ENCODE data around the gene ACTRT2. TPM values are rescaled to one million over a fixed set of nuclear protein-coding genes. Genes with fewer than 3 reads are reported as not detected.

ACTRT2 gene
- total and polyA plus RNA-seq, 11 donors, result not detected

DNA sequence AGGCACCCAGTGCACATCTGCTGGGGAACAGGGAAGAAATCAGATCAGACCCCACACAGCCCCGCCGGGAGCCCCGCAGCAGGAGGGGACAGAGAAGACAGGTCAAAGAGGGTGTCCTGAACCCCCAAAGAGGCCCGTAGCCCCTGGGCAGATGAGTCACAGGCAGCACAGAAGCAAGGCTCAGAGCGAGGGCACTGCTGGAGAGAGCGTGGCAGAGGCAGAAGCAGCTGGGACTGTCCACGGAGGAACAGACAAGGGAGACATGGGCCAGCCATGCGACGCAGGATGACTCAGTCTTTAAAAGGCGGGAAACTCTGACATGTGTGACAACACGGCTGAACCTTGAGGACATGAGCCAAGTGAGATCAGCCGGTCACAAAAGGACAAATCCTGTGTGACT is 33.2 kb downstream of the ACTRT2 start:
- intact Hi-C loops (cut with DNase I), result no loop called here
- WGBS, 4 donors, result 83 to 90% (median 86%) methylated on average over 10 to 12 of the region's 12 CpGs
- no peak overlapping the region for H3K27ac ChIP-seq
- TF ChIP-seq CTCF (IDR thresholded peaks at IDR 0.05) (no peak), POLR2A (IDR thresholded peaks at IDR 0.05) (no peak)
- no peaks in the 10 kb centered on the region for H3K9me3 ChIP-seq
- H3K36me3 ChIP-seq, result peaks cover 0 to 3% (median 0%) of the 10 kb centered on the region in 9 donors
- H3K27me3 ChIP-seq, result peaks cover 0 to 15% (median 0%) of the 10 kb centered on the region in 9 donors
- ATAC-seq (peak in 1 of 4 donors; percentile 12), DNase-seq (peak in 2 of 5 donors; percentile 5 to 49)
- no peaks in the 10 kb centered on the region for H3K4me1 ChIP-seq
- no peak overlapping the region for H3K4me3 ChIP-seq

DNA sequence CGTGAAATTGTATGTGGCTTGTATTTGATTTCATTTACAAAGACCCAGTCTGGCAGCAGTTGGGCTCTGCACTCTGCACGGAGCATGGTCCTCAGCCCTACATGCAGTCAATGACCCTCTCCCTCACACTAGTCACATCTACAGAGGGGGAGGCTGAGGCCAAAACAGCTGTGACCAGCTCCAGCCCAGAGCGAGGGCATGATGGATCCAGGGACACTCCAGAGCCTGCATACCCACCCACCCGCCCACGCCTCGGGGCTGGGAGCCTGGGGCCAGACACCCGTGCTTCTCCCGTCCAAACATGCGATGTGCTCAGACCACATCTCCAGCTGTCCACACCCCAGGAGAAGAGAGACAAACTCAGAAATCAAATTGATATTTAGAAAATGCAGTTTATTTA is 33.8 kb downstream of the ACTRT2 start:
- H3K4me3 ChIP-seq, result no peak overlapping the region
- no peaks in the 10 kb centered on the region for H3K4me1 ChIP-seq

DNA sequence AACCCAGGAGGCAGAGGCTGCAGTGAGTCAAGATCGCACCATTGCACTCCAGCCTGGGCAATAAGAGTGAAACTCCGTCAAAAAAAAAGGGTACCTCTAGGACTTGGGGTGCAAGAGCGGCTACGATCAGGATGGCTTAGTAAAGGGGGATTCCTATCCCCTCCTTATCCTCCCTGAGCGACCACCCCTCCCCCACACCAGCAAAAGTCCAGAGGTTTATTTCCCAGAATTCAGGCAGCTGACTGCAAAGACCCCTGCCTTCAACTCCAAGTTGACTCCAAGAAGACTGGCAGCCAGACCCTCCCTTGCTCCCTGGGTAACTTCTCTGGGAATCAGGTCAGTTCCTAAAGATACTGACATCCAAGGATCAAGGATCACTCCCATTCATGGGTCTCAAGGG is 35.4 kb downstream of the ACTRT2 start:
- no peaks in the 10 kb centered on the region for H3K9me3 ChIP-seq
- TF ChIP-seq CTCF (IDR thresholded peaks at IDR 0.05), result no peak
- TF ChIP-seq POLR2A (IDR thresholded peaks at IDR 0.05), result no peak
- ATAC-seq, result no peak
- intact Hi-C loops (cut with DNase I), result no loop called here
- H3K36me3 ChIP-seq, result peaks cover 0 to 3% (median 0%) of the 10 kb centered on the region in 9 donors
- H3K27ac ChIP-seq, result no peak overlapping the region
- H3K27me3 ChIP-seq, result peaks cover 0 to 15% (median 3%) of the 10 kb centered on the region in 9 donors
- no peaks in the 10 kb centered on the region for H3K4me1 ChIP-seq
- no peak overlapping the region for H3K4me3 ChIP-seq
- DNase-seq, result peak in 2 of 5 donors; percentile 5 to 11
- WGBS, 4 donors, result 84 to 96% (median 91%) methylated on average over 4 to 5 of the region's 5 CpGs

More for the DNA sequence above, 33.8 kb downstream of the ACTRT2 start:
- TF ChIP-seq CTCF (IDR thresholded peaks at IDR 0.05) (no peak), POLR2A (IDR thresholded peaks at IDR 0.05) (no peak)
- no peaks in the 10 kb centered on the region for H3K9me3 ChIP-seq
- H3K36me3 ChIP-seq, result peaks cover 0 to 3% (median 0%) of the 10 kb centered on the region in 9 donors
- peaks cover 0 to 15% (median 0%) of the 10 kb centered on the region in 9 donors for H3K27me3 ChIP-seq
- DNase-seq (no peak), ATAC-seq (no peak)
- 77 to 83% (median 81%) methylated on average over 8 to 9 of the region's 9 CpGs for WGBS, 4 donors
- H3K27ac ChIP-seq, result no peak overlapping the region
- intact Hi-C loops (cut with DNase I), result no loop called here

DNA sequence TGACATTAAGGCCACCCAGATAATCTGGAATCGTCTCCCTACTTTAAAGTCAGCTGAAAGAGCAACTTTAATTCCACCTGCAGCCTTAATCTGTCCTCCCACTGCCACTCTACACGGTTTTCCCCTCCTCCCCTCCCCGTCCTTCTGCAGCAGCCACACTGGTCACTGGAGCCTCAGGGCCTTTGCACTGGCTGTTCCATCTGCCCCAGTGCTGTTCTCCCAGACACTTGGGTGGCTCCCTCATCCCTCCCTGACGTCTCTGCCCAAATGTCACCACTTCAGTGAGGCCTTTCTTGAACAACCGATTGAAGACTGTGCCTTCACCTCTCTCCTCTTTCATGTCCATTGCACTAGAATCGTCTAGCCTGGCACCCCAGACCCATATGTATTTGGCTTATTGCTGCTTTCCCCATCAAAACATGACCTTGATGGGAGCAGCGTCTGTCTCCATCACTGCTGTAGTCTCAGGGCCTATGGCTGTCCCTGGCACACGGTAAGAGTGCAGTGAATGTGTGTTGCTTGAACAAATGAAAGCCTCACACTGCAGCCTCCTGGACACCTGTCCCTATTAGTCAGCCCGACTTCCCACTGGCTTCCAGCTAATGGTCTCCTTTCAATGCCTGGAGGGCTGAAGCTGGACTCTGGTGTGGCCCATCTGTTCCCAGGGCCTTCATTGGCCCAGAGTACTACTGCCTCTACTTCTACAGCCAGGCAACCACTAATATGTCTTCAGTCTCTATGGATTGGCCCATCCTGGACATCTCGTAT is 37.2 kb downstream of the ACTRT2 start:
- H3K9me3 ChIP-seq, result no peaks in the 10 kb centered on the region
- no peak overlapping the region for H3K4me3 ChIP-seq
- no peak for TF ChIP-seq CTCF (IDR thresholded peaks at IDR 0.05)
- peaks cover 0 to 19% (median 8%) of the 10 kb centered on the region in 9 donors for H3K27me3 ChIP-seq
- 80 to 83% (median 82%) methylated on average over 10 of the region's 10 CpGs for WGBS, 4 donors
- H3K27ac ChIP-seq, result no peak overlapping the region
- intact Hi-C loops (cut with DNase I), result no loop called here
- DNase-seq (peak in 1 of 5 donors; percentile 29), ATAC-seq (no peak)
- H3K4me1 ChIP-seq, result peaks cover 0 to 12% (median 1%) of the 10 kb centered on the region in 12 donors
- H3K36me3 ChIP-seq, result peaks cover 0 to 3% (median 0%) of the 10 kb centered on the region in 9 donors
